MCF 10A (cell line): Measurements from ENCODE around the gene PDLIM7. TPM values are rescaled to one million over a fixed set of nuclear protein-coding genes. Genes with fewer than 3 reads are reported as not detected.
A peak's percentile ranks its signal among the peaks of the same experiment; 100 is the strongest.

ENCODE experiments used
- BruUV-seq: library from RNA; stranded (reverse); fragments of 400-500 nt; replicated peaks from 2 replicates; lab custom pipeline; 2021; lab: Mats Ljungman, UMichigan
- CTCF ChIA-PET: fragments of 300-600 bp; sonication (Branson Sonifier 250); formaldehyde crosslinking; extraction: SDS; loops from one replicate; lab custom pipeline; 2021; ENCODE audit warnings: antibody characterized with exemption, inconsistent platforms; lab: Yijun Ruan, JAX
- POLR2A ChIA-PET: fragments of 300-600, 350-650 bp; sonication (Branson Sonifier 250); formaldehyde crosslinking; extraction: SDS; loops from one replicate; lab custom pipeline; 2020; ENCODE audit warnings: antibody characterized with exemption, inconsistent platforms; lab: Yijun Ruan, JAX
- DNase-seq: peaks from one replicate; pipeline ENCODE4 v3.0.0-alpha.2; 2018; ENCODE audit not compliant: unreplicated experiment
- H3K27ac Mint-ChIP-seq: one replicate; pipeline ENCODE4 v1.8.0; 2022; ENCODE audit warnings: mild to moderate bottlenecking, low read depth, mixed read lengths; ENCODE audit not compliant: unreplicated experiment
- H3K27me3 Mint-ChIP-seq: one replicate; pipeline ENCODE4 v1.8.0; 2022; ENCODE audit warnings: mixed read lengths; ENCODE audit not compliant: insufficient read depth, unreplicated experiment
- H3K36me3 Mint-ChIP-seq: one replicate; pipeline ENCODE4 v1.8.0; 2022; ENCODE audit warnings: mild to moderate bottlenecking, moderate library complexity, mixed read lengths; ENCODE audit not compliant: insufficient read depth, unreplicated experiment
- H3K4me1 Mint-ChIP-seq: one replicate; pipeline ENCODE4 v1.8.0; 2022; ENCODE audit warnings: mixed read lengths; ENCODE audit not compliant: insufficient read depth, unreplicated experiment
- H3K4me3 Mint-ChIP-seq: one replicate; pipeline ENCODE4 v1.8.0; 2022; ENCODE audit warnings: mild to moderate bottlenecking, moderate library complexity, mixed read lengths; ENCODE audit not compliant: unreplicated experiment
- H3K9me3 Mint-ChIP-seq: one replicate; pipeline ENCODE4 v1.8.0; 2022; ENCODE audit warnings: mixed read lengths; ENCODE audit not compliant: unreplicated experiment
- CTCF ChIP-seq: fragments of 200-600 bp; IDR thresholded peaks from one replicate; pipeline ENCODE4 v1.8.0; 2022; ENCODE audit warnings: antibody characterized with exemption, mild to moderate bottlenecking; ENCODE audit not compliant: unreplicated experiment
- intact Hi-C: fragments of 100-400 bp; cut with micrococcal nuclease; formaldehyde crosslinking; loops from 2 replicates; pipeline ENCODE4 v1.14.1; 2022
- total RNA-seq: library from RNA; stranded (reverse); gene quantifications from 2 replicates; pipeline ENCODE4 v1.2.3, GENCODE V29; 2022

Gene PDLIM7
- total RNA-seq, 1 experiment from 2014 or later = 257 TPM

- intact Hi-C loops = no loop called here
- peaks cover 13% of the 10 kb centered on the region for H3K4me1 Mint-ChIP-seq
- peaks cover 69% of the 10 kb centered on the region for H3K36me3 Mint-ChIP-seq
- H3K4me3 Mint-ChIP-seq = no peak overlapping the region
- H3K27ac Mint-ChIP-seq = no peak overlapping the region
- POLR2A ChIA-PET = interaction anchor here (1.0 to 17.7 kb wide), 5 partner anchors 8 to 120 kb away, joined by 3 to 217 read pairs (median 4); partner anchors contain the start of gene GRK6
- no peak for DNase-seq
- no TSS peak for BruUV-seq
- CTCF ChIA-PET = interaction anchor here (0.5 to 3.3 kb wide), 11 partner anchors 9 to 1186 kb away, joined by 3 to 11 read pairs (median 3); no protein-coding TSS in a partner anchor
- H3K27me3 Mint-ChIP-seq = no peaks in the 10 kb centered on the region
- TF ChIP-seq CTCF = no peak
- H3K9me3 Mint-ChIP-seq = no peaks in the 10 kb centered on the region
Measured at GRCh38 chr5:177439518-177440053, 57.8 kb downstream of the PDLIM7 start.

GRCh38 chr5:177438468-177438867 is 58.9 kb downstream of the PDLIM7 start:
- Mint-ChIP-seq H3K27ac (no peak overlapping the region), H3K27me3 (no peaks in the 10 kb centered on the region), H3K36me3 (peaks cover 77% of the 10 kb centered on the region), H3K4me1 (peaks cover 10% of the 10 kb centered on the region), H3K9me3 (no peaks in the 10 kb centered on the region), H3K4me3 (no peak overlapping the region)
- TF ChIP-seq CTCF = no peak
- no TSS peak for BruUV-seq
- POLR2A ChIA-PET = interaction anchor here (1.8 to 17.7 kb wide), 2 partner anchors 9 to 10 kb away, joined by 9 to 217 read pairs; partner anchors contain the start of gene GRK6
- no peak for DNase-seq
- CTCF ChIA-PET = interaction anchor here (0.5 to 3.3 kb wide), 6 partner anchors 14 to 48 kb away, joined by 3 to 11 read pairs (median 7); no protein-coding TSS in a partner anchor
- intact Hi-C loops = no loop called here

- Mint-ChIP-seq H3K4me1 (peaks cover 10% of the 10 kb centered on the region), H3K4me3 (no peak overlapping the region), H3K36me3 (peaks cover 79% of the 10 kb centered on the region), H3K27me3 (no peaks in the 10 kb centered on the region), H3K9me3 (no peaks in the 10 kb centered on the region), H3K27ac (no peak overlapping the region)
- ChIA-PET POLR2A (interaction anchor here (1.4 to 17.7 kb wide), 3 partner anchors 8 to 12 kb away, joined by 5 to 217 read pairs (median 5); partner anchors contain the start of gene GRK6), CTCF (interaction anchor here (0.6 to 3.3 kb wide), 4 partner anchors 12 to 123 kb away, joined by 3 to 11 read pairs (median 4); no protein-coding TSS in a partner anchor)
- TF ChIP-seq CTCF = no peak
- DNase-seq = no peak
- intact Hi-C loops = no loop called here
- BruUV-seq = no TSS peak
Measured at GRCh38 chr5:177437623-177438022, 59.8 kb downstream of the PDLIM7 start.

- H3K27me3 Mint-ChIP-seq = no peaks in the 10 kb centered on the region
- TF ChIP-seq CTCF = no peak
- peaks cover 12% of the 10 kb centered on the region for H3K4me1 Mint-ChIP-seq
- H3K4me3 Mint-ChIP-seq = no peak overlapping the region
- DNase-seq = no peak
- H3K9me3 Mint-ChIP-seq = no peaks in the 10 kb centered on the region
- CTCF ChIA-PET = interaction anchor here (1.4 to 1.8 kb wide), 3 partner anchors 16 to 65 kb away, joined by 4 to 5 read pairs (median 5); no protein-coding TSS in a partner anchor
- H3K27ac Mint-ChIP-seq = no peak overlapping the region
- BruUV-seq = TSS peak; percentile 3
- POLR2A ChIA-PET = interaction anchor here (1.5 to 17.7 kb wide), 2 partner anchors 7 to 10 kb away, joined by 5 to 217 read pairs; partner anchors contain the start of gene GRK6
- H3K36me3 Mint-ChIP-seq = peaks cover 73% of the 10 kb centered on the region
- intact Hi-C loops = no loop called here
Measured at GRCh38 chr5:177435847-177436536, 61.4 kb downstream of the PDLIM7 start.
